Chondrocyte (in vitro differentiated cells): ENCODE results near the gene PCDHGC3. TPM values are rescaled to one million over a fixed set of nuclear protein-coding genes. Genes with fewer than 3 reads are reported as not detected.
A peak's percentile ranks its signal among the peaks of the same experiment; 100 is the strongest.

Experiments used
- DNase-seq: peaks from one replicate; pipeline ENCODE4 v3.0.0; 2021; ENCODE audit warnings: mixed read lengths, low spot score
- H3K27ac Mint-ChIP-seq: one replicate; pipeline ENCODE4 v1.8.0; 2021; ENCODE audit warnings: mild to moderate bottlenecking, moderate library complexity, mixed read lengths; ENCODE audit not compliant: unreplicated experiment
- H3K27me3 Mint-ChIP-seq: 2 replicates; pipeline ENCODE4 v1.8.0; 2021; ENCODE audit warnings: low read depth, mixed read lengths
- H3K36me3 Mint-ChIP-seq: 2 replicates; pipeline ENCODE4 v1.8.0; 2021; ENCODE audit warnings: low read depth, mixed read lengths
- H3K4me1 Mint-ChIP-seq: 2 replicates; pipeline ENCODE4 v1.8.0; 2021; ENCODE audit warnings: low read depth, mild to moderate bottlenecking, mixed read lengths
- H3K4me3 Mint-ChIP-seq: one replicate; pipeline ENCODE4 v1.8.0; 2021; ENCODE audit warnings: mild to moderate bottlenecking, moderate library complexity, mixed read lengths; ENCODE audit not compliant: unreplicated experiment
- H3K9me3 Mint-ChIP-seq: 2 replicates; pipeline ENCODE4 v1.8.0; 2021; ENCODE audit warnings: low read depth, mixed read lengths
- CTCF ChIP-seq: fragments of 200-600 bp; sonication (generic); IDR thresholded peaks from 2 replicates; pipeline ENCODE4 v1.5.0; 2021; ENCODE audit warnings: antibody characterized with exemption, mild to moderate bottlenecking, moderate library complexity
- total RNA-seq: library from RNA; stranded (reverse); gene quantifications from 3 replicates; pipeline ENCODE4 v1.2.1, GENCODE V29; 2021

The PCDHGC3 gene
- total RNA-seq, 1 donor from 2014 or later: 90.8 TPM

DNA sequence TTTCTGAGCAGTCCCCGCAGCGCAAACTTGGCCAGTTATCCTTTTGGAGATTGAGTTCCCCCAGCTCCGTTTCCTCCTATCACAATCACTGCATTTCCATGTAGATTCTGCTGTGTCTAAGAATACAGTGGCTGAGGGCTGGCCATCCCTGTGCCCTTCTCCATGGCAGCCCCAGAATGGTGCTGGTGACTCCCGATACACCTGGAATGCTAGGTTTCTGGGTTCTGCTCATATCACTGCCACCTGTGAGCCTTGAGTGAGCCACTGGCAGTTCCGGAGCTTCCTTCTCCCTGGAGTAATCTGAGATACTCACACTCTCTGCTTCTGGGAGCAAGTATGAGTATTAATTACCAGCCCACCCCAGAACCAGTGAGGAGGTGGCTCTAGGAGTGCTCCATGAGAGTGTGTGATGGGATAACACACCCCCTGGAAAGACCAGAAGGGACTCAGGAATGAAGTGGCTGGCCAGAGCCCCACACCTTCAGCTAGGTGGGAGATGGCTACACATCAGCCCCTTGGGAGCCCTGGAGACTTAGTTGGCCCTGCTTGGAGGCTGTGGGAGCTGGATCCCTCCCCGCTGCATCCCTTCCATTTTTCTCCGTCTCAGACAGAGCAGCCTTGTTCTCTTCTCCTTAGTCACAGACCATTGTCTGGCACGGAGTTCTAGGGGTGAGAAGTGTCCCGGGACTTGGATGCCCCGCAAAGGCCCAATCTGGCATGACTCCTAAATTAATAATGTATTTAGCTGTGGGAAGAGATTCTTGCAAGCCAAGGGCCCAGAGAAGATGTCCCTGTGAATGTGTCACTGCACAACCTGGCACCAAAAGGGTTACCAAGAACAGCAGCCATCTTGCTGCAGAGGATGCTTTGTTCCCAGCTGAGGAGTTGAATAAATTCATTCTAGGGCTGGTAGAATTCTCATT lies 18.0 kb downstream of the PCDHGC3 start:
- no peaks in the 10 kb centered on the region for H3K9me3 Mint-ChIP-seq
- H3K4me3 Mint-ChIP-seq: peak overlapping the region; percentile 68
- peaks cover 52% of the 10 kb centered on the region for H3K4me1 Mint-ChIP-seq
- TF ChIP-seq CTCF: no peak
- H3K27me3 Mint-ChIP-seq: no peaks in the 10 kb centered on the region
- H3K27ac Mint-ChIP-seq: peak overlapping the region; percentile 86
- peaks cover 7% of the 10 kb centered on the region for H3K36me3 Mint-ChIP-seq
- DNase-seq: no peak

DNA sequence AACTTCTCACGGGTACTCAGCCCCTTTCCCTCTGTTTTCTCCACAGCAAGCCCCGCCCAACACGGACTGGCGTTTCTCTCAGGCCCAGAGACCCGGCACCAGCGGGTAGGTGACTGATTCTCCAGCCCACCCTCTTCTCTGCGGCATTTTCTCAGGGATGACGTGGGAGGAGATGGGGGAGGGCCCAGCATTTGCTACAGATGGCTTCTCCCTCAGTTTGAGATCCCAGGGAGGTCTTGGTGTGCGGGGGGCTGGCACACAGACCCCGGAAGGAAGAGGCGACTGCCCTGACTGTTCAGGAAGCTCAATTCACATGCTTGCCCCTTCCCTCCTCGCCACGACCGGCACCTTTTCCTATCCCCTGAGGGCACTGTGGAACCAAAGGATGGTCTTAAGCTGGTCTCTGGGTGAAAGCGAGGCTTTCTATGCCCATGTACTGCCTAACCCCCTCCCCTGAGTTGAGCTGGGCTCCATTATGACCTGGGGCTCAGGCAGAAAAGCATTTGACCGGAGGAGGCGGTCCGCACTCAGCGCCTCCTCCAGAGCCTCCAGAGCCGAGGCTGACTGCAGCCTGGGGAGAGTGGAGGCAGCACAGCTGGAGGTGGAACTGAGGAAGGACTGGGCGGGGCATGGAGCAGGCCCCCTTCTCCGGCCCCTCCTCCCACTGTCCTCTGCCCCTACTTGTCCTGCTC lies 19.1 kb downstream of the PCDHGC3 start:
- Mint-ChIP-seq H3K36me3 (peaks cover 8% of the 10 kb centered on the region), H3K4me1 (peaks cover 45% of the 10 kb centered on the region), H3K4me3 (peak overlapping the region; percentile 68), H3K27ac (peak overlapping the region; percentile 86), H3K27me3 (no peaks in the 10 kb centered on the region), H3K9me3 (no peaks in the 10 kb centered on the region)
- peak; percentile 7 for TF ChIP-seq CTCF
- peak; percentile 62 for DNase-seq

DNA sequence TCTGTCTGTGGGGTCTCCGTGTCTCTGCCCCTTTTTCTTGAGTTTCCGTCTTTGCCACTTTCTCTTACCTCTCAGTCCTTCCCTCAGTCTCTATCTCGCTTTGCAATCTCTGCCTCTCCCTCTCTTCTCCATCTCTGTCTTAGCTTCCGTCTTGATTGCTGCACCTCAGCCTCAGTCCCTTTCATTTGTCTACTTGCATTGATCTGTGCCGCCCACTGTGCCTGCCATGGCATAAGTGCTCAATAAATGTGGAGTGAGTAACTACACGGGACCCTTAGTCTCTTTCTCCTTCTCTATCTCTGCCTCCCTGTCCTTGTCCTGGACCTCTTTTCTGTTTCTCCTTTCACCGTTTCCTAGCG lies 19.7 kb downstream of the PCDHGC3 start:
- Mint-ChIP-seq H3K4me1 (peaks cover 45% of the 10 kb centered on the region), H3K36me3 (peaks cover 9% of the 10 kb centered on the region), H3K27ac (peak overlapping the region; percentile 86), H3K4me3 (peak overlapping the region; percentile 38), H3K9me3 (no peaks in the 10 kb centered on the region), H3K27me3 (no peaks in the 10 kb centered on the region)
- DNase-seq: no peak
- no peak for TF ChIP-seq CTCF

DNA sequence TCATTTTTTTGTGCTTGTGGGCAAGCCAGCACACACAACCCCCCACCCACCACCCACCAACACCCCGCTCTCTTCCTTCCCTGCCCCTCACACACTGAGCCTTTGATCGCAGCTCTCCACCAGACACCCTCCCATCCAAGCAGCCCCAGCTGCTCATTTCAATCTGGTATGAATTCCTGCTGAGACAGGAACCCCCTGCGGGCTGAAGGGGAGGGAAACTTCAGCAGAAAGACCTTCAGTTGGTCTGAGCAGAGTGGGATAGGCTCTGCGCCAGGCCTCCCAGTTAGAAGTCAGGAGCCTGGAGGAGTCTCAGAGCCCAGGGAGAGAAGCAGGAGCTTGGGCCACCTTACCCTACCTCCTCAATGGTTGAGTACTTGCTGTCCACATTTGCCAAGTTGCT lies 20.3 kb downstream of the PCDHGC3 start:
- H3K36me3 Mint-ChIP-seq: peaks cover 6% of the 10 kb centered on the region
- H3K4me1 Mint-ChIP-seq: peaks cover 45% of the 10 kb centered on the region
- no peaks in the 10 kb centered on the region for H3K9me3 Mint-ChIP-seq
- DNase-seq: peak; percentile 72
- H3K4me3 Mint-ChIP-seq: peak overlapping the region; percentile 38
- TF ChIP-seq CTCF: no peak
- no peaks in the 10 kb centered on the region for H3K27me3 Mint-ChIP-seq
- peak overlapping the region; percentile 86 for H3K27ac Mint-ChIP-seq

DNA sequence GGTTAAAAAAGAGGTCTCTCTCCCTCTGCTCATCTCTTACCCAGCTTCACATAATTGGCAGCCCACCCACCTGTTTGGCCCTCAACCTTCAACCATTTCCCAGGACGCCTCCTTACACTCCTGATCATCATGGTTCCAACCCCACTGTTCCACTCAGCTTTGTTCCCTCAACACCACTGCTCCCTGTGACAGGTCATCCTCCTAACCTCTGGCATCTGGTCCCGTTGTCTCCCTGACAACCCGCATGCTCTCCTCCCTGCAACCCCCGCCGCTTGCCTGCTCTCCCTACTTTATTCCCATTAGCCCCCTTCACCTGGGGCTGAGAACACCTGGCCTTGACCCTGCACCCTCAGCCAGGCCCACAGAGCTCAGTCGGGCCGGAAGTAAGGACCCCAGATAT lies 26.0 kb downstream of the PCDHGC3 start:
- DNase-seq: no peak
- H3K36me3 Mint-ChIP-seq: peaks cover 13% of the 10 kb centered on the region
- H3K4me3 Mint-ChIP-seq: no peak overlapping the region
- H3K9me3 Mint-ChIP-seq: no peaks in the 10 kb centered on the region
- H3K27me3 Mint-ChIP-seq: no peaks in the 10 kb centered on the region
- TF ChIP-seq CTCF: no peak
- H3K27ac Mint-ChIP-seq: peak overlapping the region; percentile 37
- peaks cover 22% of the 10 kb centered on the region for H3K4me1 Mint-ChIP-seq
